GM19468 (cell line): ENCODE data around the gene DUSP28.
"Not testable (repeated sequence)": the region's sequence is repeated elsewhere in the genome, so short reads cannot be mapped to it uniquely, and the experiment has no call there.

Experiments
- ATAC-seq: cut with Tn5 transposase; IDR thresholded peaks from one replicate; pipeline ENCODE4 v1.9.1; 2021; ENCODE audit warnings: mild to moderate bottlenecking, moderate library complexity, moderate number of reproducible peaks; ENCODE audit not compliant: unreplicated experiment; ENCODE audit errors: extremely low read depth

The DUSP28 gene

GRCh38 chr2:240560084-240560479 is at the start of gene DUSP28:
Gene DUSP28 (plus strand): TSS chr2:240560357. CDS start chr2:240560685, 328 bp downstream.
- ATAC-seq = peak; percentile 34

DNA sequence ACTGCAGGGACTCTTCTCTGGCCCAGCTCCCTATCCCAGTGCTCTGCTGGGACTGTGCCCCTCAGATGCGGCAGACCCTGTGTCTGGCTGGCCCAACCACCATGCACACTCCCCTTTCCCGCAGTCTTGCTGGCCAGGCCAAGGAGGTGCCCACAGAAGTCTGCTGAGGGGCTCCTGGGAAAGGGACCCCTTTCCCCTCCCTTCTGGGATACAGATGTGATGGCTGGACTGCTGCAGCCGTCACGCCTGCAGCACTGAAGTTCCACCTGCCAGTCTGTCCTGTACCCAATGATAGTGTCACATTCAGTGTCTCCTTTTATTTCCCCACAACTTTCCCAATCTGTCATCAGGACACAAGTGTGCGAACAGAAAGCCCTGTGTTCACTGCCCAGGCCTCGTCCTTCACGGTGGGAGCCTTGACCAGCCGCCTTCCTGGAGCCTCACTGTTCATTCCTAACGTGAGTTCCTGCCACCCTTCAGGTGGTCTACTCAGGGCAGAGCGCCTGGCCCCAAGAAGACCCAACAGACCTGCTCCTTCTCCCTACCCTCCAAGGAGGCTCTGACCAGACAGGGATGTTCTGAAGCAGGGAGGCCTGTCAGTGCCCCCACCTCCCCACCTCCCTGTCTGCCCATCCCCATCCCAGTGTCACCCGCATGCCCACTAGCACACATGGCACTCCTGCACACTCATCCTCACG is 49.5 kb upstream of the DUSP28 start:
- no peak for ATAC-seq

DNA sequence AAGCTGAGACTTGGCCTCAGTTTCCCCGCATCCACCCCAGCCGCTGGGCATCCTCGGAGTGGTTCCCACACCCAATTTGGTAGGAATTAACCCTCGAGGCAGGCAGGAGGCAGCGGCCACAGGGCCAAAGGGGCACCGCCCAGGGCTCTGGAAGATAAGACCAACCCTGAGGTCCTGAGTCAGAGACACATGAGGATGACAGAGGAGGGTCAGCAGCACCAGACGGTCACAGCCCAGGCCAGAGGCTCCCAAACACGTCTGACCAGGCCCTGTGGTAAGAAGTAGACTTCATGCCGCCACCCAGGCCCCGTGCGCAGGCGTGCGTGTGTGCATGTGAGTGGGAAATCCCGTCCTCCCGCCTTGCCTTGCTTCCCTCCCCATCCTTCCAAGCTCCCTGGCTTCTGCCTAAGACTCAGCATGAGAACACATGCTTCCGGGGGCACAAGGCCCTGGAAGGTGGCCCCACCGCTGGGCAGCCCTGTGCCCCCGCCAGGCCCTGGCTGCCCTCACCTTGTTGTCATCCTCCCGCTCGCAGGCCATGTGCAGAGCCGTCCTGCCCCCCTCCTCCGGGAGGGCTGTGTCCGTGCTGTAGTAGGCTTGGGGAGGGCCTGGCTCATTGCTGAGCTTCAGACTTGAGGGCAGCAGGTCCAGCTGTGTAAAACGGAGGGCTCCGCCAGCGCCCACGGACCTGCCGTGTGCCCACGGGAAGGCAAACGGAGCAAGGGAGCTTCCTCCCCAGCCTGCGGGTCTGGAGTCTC is 48.6 kb upstream of the DUSP28 start:
- ATAC-seq = no peak

DNA sequence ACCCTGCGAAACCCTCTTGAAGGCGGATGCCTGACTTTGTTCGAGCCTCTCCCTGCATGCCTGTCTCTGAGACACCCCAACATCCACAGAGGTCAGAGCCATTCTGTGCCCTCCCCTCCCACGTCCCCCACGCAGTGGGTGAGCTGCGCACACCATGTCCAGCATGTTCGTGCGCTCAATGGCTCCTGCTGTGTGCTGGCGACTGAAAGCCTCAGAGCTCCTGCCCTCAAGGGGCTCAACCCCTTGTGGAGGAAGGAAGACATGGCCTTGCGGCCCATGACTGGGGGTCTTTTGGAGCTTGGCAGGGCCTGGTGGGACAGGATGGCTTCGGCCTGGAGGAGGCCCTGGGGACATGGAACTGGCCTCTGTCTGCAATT is 48.1 kb upstream of the DUSP28 start:
- ATAC-seq = no peak

GRCh38 chr2:240512666-240513535 is 47.3 kb upstream of the DUSP28 start:
- no peak for ATAC-seq

DNA sequence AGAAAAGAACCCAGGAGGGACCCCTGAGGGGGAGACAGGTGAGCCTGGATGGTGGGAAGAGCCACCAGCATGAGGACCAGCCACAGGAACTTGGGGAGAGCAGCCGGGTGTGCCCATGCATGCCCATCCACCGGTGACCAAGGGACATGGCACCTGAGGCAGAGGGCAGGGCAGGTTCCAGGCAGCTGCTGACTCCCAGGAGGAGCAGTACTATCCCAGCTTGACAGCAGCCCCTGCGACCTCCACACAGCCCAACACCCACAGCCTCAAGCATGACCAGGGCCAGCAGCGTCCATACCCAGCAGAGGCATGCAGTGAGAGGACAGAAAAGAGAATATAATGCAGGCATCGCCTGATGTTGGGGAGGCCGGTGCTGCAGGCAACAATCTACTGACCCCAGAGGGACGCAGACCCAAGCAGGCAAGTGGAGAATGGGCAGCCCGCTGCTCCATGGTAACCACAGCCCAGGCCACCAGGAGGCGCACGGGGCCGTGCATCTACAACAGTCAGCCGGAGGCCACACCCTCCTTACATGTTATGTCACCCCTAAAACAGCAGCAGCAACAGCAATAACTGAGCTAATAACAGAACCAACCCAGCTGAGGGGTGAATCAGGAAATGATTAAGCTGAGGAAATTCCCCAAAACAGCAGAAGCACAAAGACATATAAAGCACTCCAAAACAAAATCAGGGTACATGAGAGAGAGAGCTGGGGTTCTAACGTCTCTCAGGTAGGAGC is 46.4 kb upstream of the DUSP28 start:
- no peak for ATAC-seq

- ATAC-seq = no peak
Measured at GRCh38 chr2:240514631-240515030, 45.5 kb upstream of the DUSP28 start.

DNA sequence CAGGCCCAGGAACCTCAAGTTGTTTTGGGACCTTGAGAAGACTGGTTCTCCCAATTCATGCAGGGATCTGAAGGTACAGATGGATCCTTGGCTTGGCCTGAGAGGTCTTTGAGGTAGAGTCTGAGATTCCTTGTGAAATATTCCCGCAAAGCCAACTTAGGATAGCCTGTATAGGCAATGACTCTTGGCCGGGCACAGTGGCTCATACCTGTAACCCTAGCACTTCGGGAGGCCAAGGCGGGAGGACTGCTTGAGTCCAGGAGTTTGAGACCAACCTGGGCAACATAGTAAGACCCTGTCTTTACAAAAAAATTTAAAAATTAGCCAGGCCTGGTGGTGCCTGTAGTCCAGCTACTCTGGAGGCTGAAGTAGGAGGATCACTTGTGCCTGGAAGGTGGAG is 42.8 kb upstream of the DUSP28 start:
- ATAC-seq = no peak

DNA sequence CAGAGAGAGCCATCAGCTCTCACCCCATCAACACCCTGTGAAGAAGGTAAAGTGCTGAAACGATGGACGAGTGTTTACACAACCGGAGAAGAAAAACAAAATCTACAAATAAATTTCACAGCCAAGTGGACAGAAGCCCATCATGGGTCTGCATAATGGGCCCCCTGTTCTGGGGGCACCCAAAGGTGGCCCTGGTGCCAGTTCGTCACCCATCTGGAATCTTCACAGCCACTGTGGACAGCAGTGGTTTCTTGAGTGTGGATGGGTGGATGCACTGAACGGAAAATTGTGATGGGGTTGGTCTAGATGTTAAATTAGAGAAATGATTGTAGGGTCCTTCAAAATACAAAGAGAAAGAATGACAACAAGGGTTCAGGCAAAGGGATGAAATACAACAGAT is 41.2 kb upstream of the DUSP28 start:
- no peak for ATAC-seq

DNA sequence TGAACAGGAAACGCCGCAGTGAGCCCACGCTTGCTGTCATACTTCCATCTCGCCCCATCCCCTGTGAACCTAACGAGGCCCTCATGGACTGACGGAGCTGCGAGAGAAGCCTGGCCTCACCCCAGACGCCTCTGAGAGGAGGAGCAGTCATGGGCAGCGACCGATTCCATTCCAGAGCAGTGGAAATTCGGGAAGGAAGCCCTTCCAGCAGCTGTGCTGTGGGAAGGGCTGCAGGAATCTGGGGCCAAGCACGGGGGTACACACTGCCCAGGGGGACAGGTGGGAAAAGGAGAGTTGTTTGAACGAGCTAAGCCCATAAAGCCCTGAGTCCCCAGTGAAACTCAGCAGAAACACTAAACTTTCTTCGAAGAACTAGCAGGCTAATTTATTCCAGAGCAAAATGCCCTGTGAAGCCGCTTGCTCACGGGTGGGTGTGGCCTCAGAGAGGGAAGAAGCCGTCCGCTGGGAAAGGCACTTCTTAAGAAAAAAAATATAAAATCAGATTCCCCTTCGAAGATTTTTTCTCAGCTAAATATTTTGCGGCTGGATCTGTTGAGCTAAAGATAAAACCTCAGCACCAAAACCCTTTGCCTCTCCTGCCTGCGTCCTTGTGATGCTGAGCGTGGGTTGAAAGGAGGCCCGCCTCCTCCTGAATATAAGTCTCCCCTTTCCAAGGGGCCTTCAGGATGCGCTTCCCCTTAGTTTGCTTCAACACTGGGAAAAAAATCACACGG is 40.6 kb upstream of the DUSP28 start:
- ATAC-seq = no peak

- no peak for ATAC-seq
Measured at GRCh38 chr2:240520130-240520973, 39.8 kb upstream of the DUSP28 start.

GRCh38 chr2:240520974-240521350 is 39.2 kb upstream of the DUSP28 start:
- no peak for ATAC-seq

DNA sequence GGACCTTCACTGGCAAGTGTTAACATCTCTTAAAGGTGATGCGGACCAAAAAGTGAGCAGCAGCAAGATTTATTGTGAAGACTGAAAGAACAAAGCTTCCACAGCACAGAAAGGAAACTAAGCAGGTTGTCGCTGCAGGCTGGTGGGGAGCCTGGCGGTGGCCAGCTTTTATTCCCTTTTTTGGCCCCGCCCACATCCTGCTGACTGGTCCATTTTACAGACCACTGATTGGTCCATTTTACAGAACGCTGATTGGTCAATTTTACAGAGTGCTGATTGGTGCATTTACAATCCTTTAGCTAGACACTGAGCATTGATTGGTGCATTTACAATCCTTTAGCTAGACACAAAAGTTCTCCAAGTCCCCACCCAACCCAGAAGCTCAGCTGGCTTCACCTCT is 38.3 kb upstream of the DUSP28 start:
- not testable (repeated sequence) for ATAC-seq

DNA sequence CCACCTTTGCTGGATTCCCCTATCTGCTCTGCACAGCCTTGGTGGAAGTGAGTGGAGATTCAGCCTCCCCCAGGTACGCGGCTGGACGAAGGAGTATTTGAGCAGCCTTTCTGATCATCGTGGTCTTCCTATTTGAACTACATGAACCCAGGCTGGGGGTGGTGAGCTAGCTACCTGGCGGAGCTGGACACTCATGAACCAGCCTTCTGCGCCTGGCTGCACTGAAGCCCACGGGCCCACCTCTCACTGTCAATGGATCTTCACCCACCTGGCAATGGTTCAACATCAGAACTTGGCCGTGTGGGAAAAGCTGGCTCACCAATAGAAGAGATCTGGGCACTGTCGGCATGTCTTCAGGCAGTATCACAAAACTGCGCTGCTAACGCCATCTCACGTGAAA is 37.8 kb upstream of the DUSP28 start:
- ATAC-seq = no peak

- ATAC-seq = no peak
Measured at GRCh38 chr2:240523451-240524281, 36.5 kb upstream of the DUSP28 start.

GRCh38 chr2:240524963-240525718 is 35.0 kb upstream of the DUSP28 start:
- no peak for ATAC-seq

- ATAC-seq = no peak
Measured at GRCh38 chr2:240525802-240526201, 34.4 kb upstream of the DUSP28 start.
